OCI-LY7 (cell line): Measurements from ENCODE around the gene RACGAP1. TPM values are rescaled to one million over a fixed set of nuclear protein-coding genes. Genes with fewer than 3 reads are reported as not detected.

Source experiments
- BruUV-seq: library from RNA; stranded (reverse); fragments of 400-500 nt; replicated peaks from 2 replicates; lab custom pipeline; 2021; lab: Mats Ljungman, UMichigan
- CTCF ChIA-PET: fragments of 300-600 bp; sonication (Branson Sonifier 250); formaldehyde crosslinking; loops from one replicate; lab custom pipeline; 2022; ENCODE audit warnings: antibody characterized with exemption; ENCODE audit not compliant: unreplicated experiment; lab: Charles Lee
- POLR2A ChIA-PET: fragments of 300-600 bp; sonication (Branson Sonifier 250); formaldehyde crosslinking; loops from one replicate; lab custom pipeline; 2022; ENCODE audit warnings: antibody characterized with exemption; lab: Charles Lee
- DNase-seq: peaks from one replicate; pipeline ENCODE4 v3.0.0-alpha.2; 2015; ENCODE audit warnings: low spot score
- H2AFZ ChIP-seq: fragments of 200-600 bp; sonication (generic), shearing (Covaris generic); 2 replicates; pipeline ENCODE4 v1.6.1; 2014; ENCODE audit warnings: mild to moderate bottlenecking, antibody characterized with exemption, low read length, moderate library complexity
- H3K27ac ChIP-seq: fragments of 200-600 bp; sonication (generic); 2 replicates; pipeline ENCODE4 v1.5.1; 2014; ENCODE audit warnings: mixed run types, low read depth, mild to moderate bottlenecking, moderate library complexity, low read length, inconsistent platforms; ENCODE audit not compliant: poor library complexity, severe bottlenecking
- H3K36me3 ChIP-seq: fragments of 200-600 bp; sonication (generic); 2 replicates; pipeline ENCODE4 v1.6.1; 2014; ENCODE audit warnings: mild to moderate bottlenecking, antibody characterized with exemption, low read length, moderate library complexity, mixed read lengths; ENCODE audit not compliant: insufficient read depth
- H3K4me1 ChIP-seq: fragments of 200-600 bp; sonication (generic); 2 replicates; pipeline ENCODE4 v1.5.1; 2014; ENCODE audit warnings: mild to moderate bottlenecking, low read length; ENCODE audit not compliant: insufficient read depth, poor library complexity, severe bottlenecking
- H3K4me2 ChIP-seq: fragments of 200-600 bp; sonication (generic); 2 replicates; pipeline ENCODE4 v1.6.1; 2014; ENCODE audit warnings: mild to moderate bottlenecking, low read length
- H3K4me3 ChIP-seq: fragments of 200-600 bp; sonication (generic); 2 replicates; pipeline ENCODE4 v1.5.1; 2014; ENCODE audit warnings: mild to moderate bottlenecking, low read depth, low read length; ENCODE audit not compliant: poor library complexity, severe bottlenecking
- H3K79me2 ChIP-seq: fragments of 200-600 bp; sonication (generic); 2 replicates; pipeline ENCODE4 v1.6.1; 2016; ENCODE audit warnings: low read depth, mild to moderate bottlenecking, low read length, moderate library complexity, mixed read lengths; ENCODE audit not compliant: insufficient read depth
- H3K9me2 ChIP-seq: fragments of 200-600 bp; sonication (generic); 2 replicates; pipeline ENCODE4 v1.6.1; 2016; ENCODE audit warnings: mild to moderate bottlenecking, low read length, mixed read lengths; ENCODE audit not compliant: insufficient read depth
- H3K9me3 ChIP-seq: fragments of 200-600 bp; sonication (generic); 2 replicates; pipeline ENCODE4 v1.6.1; 2014; ENCODE audit warnings: mild to moderate bottlenecking, mixed run types, low read length, mixed read lengths
- H4K20me1 ChIP-seq: fragments of 200-600 bp; sonication (generic); 2 replicates; pipeline ENCODE4 v1.6.1; 2014; ENCODE audit warnings: mild to moderate bottlenecking, antibody characterized with exemption, low read length, moderate library complexity, mixed read lengths; ENCODE audit not compliant: insufficient read depth
- CTCF ChIP-seq: fragments of 200-600 bp; sonication (generic); conservative IDR thresholded peaks from 2 replicates; pipeline ENCODE4 v1.5.1; 2014; ENCODE audit warnings: mild to moderate bottlenecking, antibody characterized with exemption, low read length, moderate library complexity, mixed read lengths
- EZH2phosphoT487 ChIP-seq: fragments of 200-600 bp; sonication (generic); IDR thresholded peaks from 2 replicates; pipeline ENCODE4 v1.6.1; 2018; ENCODE audit warnings: low read depth, borderline replicate concordance, mild to moderate bottlenecking, mixed run types, antibody characterized with exemption, low read length, moderate library complexity, mixed read lengths
- intact Hi-C: fragments of 100-400 bp; cut with micrococcal nuclease; formaldehyde crosslinking; loops from one replicate; pipeline ENCODE4 v1.10.0; 2022; ENCODE audit not compliant: unreplicated experiment
- total RNA-seq, 2 experiments: library from RNA; depleted of rRNA in 1 of 2; stranded (reverse); fragments of >200 nt in 1 of 2; shearing (Covaris generic) in 1 of 2; gene quantifications; 2 replicates each; pipeline ENCODE4 v1.2.3, GENCODE V29; 2014 to 2022

Gene RACGAP1
- total RNA-seq, 2 experiments from 2014 or later = 69.6 to 104 TPM

GRCh38 chr12:49969651-49970429 lies 55.5 kb downstream of the RACGAP1 start:
- H3K36me3 ChIP-seq = no peaks in the 10 kb centered on the region
- no peaks in the 10 kb centered on the region for H3K9me2 ChIP-seq
- H3K27ac ChIP-seq = no peak overlapping the region
- H3K4me3 ChIP-seq = no peak overlapping the region
- DNase-seq = no peak
- H3K9me3 ChIP-seq = no peaks in the 10 kb centered on the region
- H2AFZ ChIP-seq = no peak overlapping the region
- TF ChIP-seq CTCF = no peak
- no peak for TF ChIP-seq EZH2phosphoT487
- no peaks in the 10 kb centered on the region for H3K79me2 ChIP-seq
- no peaks in the 10 kb centered on the region for H4K20me1 ChIP-seq
- H3K4me2 ChIP-seq = no peak overlapping the region
- ChIA-PET POLR2A (interaction anchor here (0.5 to 0.8 kb wide), 2 partner anchors 80 to 254 kb away, joined by 3 to 4 read pairs; no protein-coding TSS in a partner anchor), CTCF (interaction anchor here (0.6 kb wide), 2 partner anchors 10 to 28 kb away, joined by 6 to 9 read pairs; no protein-coding TSS in a partner anchor)
- H3K4me1 ChIP-seq = peaks cover 9% of the 10 kb centered on the region
- intact Hi-C loops = loop anchor here (5.0 kb wide), 2 partner anchors 67 to 197 kb away; partner anchors contain the start of gene CERS5
- BruUV-seq = no TSS peak

GRCh38 chr12:49969027-49969426 lies 56.3 kb downstream of the RACGAP1 start:
- Histone ChIP-seq H2AFZ (no peak overlapping the region), H3K27ac (no peak overlapping the region), H4K20me1 (no peaks in the 10 kb centered on the region), H3K9me3 (no peaks in the 10 kb centered on the region), H3K4me1 (peaks cover 9% of the 10 kb centered on the region), H3K9me2 (no peaks in the 10 kb centered on the region), H3K36me3 (no peaks in the 10 kb centered on the region), H3K4me2 (no peak overlapping the region), H3K4me3 (no peak overlapping the region), H3K79me2 (no peaks in the 10 kb centered on the region)
- ChIA-PET POLR2A (interaction anchor here (0.5 to 0.8 kb wide), 3 partner anchors 42 to 81 kb away, joined by 3 to 4 read pairs (median 3); no protein-coding TSS in a partner anchor), CTCF (no interaction called here)
- BruUV-seq = no TSS peak
- no peak for DNase-seq
- TF ChIP-seq EZH2phosphoT487 = no peak
- TF ChIP-seq CTCF = no peak
- intact Hi-C loops = loop anchor here (5.0 kb wide), 2 partner anchors 68 to 198 kb away; partner anchors contain the start of gene CERS5
